ENCODE measurements around the gene PAX9. TPM values are rescaled to one million over a fixed set of nuclear protein-coding genes. Genes with fewer than 3 reads are reported as not detected.

The PAX9 gene
- total and polyA plus RNA-seq, 9 of the 15 experiments (the other 6 are each of a cell fraction or from before 2014, with no cell fraction given), result 0.87 to 2.4 (median 1.3) TPM

- no peak for TF ChIP-seq TEAD4 (IDR thresholded peaks at IDR 0.05; ENCODE audit: low read length)
- TF ChIP-seq TEAD4 (CRISPR knock-in tag; IDR thresholded peaks at IDR 0.05; ENCODE audit: borderline replicate concordance), result no peak
- no peak for TF ChIP-seq ZNF79 (CRISPR knock-in tag; IDR thresholded peaks at IDR 0.05; ENCODE audit: low read depth)
- TF ChIP-seq, protein P1, sequence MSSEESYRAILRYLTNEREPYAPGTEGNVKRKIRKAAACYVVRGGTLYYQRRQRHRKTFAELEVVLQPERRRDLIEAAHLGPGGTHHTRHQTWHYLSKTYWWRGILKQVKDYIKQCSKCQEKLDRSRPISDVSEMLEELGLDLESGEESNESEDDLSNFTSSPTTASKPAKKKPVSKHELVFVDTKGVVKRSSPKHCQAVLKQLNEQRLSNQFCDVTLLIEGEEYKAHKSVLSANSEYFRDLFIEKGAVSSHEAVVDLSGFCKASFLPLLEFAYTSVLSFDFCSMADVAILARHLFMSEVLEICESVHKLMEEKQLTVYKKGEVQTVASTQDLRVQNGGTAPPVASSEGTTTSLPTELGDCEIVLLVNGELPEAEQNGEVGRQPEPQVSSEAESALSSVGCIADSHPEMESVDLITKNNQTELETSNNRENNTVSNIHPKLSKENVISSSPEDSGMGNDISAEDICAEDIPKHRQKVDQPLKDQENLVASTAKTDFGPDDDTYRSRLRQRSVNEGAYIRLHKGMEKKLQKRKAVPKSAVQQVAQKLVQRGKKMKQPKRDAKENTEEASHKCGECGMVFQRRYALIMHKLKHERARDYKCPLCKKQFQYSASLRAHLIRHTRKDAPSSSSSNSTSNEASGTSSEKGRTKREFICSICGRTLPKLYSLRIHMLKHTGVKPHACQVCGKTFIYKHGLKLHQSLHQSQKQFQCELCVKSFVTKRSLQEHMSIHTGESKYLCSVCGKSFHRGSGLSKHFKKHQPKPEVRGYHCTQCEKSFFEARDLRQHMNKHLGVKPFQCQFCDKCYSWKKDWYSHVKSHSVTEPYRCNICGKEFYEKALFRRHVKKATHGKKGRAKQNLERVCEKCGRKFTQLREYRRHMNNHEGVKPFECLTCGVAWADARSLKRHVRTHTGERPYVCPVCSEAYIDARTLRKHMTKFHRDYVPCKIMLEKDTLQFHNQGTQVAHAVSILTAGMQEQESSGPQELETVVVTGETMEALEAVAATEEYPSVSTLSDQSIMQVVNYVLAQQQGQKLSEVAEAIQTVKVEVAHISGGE (CRISPR knock-in tag; IDR thresholded peaks at IDR 0.05), result no peak
- TF ChIP-seq ZNF347 (CRISPR knock-in tag; IDR thresholded peaks at IDR 0.05; ENCODE audit: low read depth), result no peak
Observed at GRCh38 chr14:36653962-36654793, 7.5 kb upstream of the PAX9 start (continued).

All from K562 (cell line).